AG04449 (cell line): Measurements from ENCODE around the gene ERCC1.
A peak's percentile ranks its signal among the peaks of the same experiment; 100 is the strongest.

Source experiments
- CTCF ChIA-PET: fragments of 350-600 bp; formaldehyde crosslinking; extraction: SDS; loops from one replicate; lab custom pipeline; 2021; ENCODE audit warnings: antibody characterized with exemption; lab: Yijun Ruan, JAX
- POLR2A ChIA-PET: fragments of 400-600, 350-600 bp; formaldehyde crosslinking; extraction: SDS; loops from one replicate; lab custom pipeline; 2020; ENCODE audit warnings: antibody characterized with exemption, inconsistent platforms; lab: Yijun Ruan, JAX
- DNase-seq: peaks from one replicate; pipeline ENCODE4 v3.0.0-alpha.2; 2010; ENCODE audit warnings: low read depth, low spot score
- H3K4me3 ChIP-seq: 2 replicates; pipeline ENCODE4 v1.5.1; 2011; ENCODE audit warnings: low read depth, mild to moderate bottlenecking, control low read depth, low read length
- CTCF ChIP-seq: IDR thresholded peaks from one replicate; pipeline ENCODE4 v1.5.1; 2011; ENCODE audit warnings: mild to moderate bottlenecking, moderate library complexity, low read length, control low read depth, inconsistent platforms; ENCODE audit not compliant: insufficient read depth; ENCODE audit errors: missing control alignments

The ERCC1 gene

GRCh38 chr19:45446295-45446694 lies 22.6 kb upstream of the ERCC1 start:
- no peak overlapping the region for H3K4me3 ChIP-seq
- ChIA-PET POLR2A (interaction anchor here (1.3 kb wide), 1 partner anchor 10 kb away, joined by 3 read pairs; no protein-coding TSS in a partner anchor), CTCF (interaction anchor here (3.1 to 17.3 kb wide), 4 partner anchors 10 to 39 kb away, joined by 12 to 773 read pairs (median 118); partner anchors contain the start of gene FOSB)
- no peak for DNase-seq
- peak; percentile 21 for TF ChIP-seq CTCF

GRCh38 chr19:45445139-45445538 lies 21.4 kb upstream of the ERCC1 start:
- H3K4me3 ChIP-seq: no peak overlapping the region
- no peak for TF ChIP-seq CTCF
- ChIA-PET CTCF (interaction anchor here (0.9 to 17.3 kb wide), 5 partner anchors 11 to 51 kb away, joined by 3 to 773 read pairs (median 29); partner anchors contain the start of genes FOSB and RTN2), POLR2A (interaction anchor here (1.0 kb wide), 1 partner anchor 22 kb away, joined by 4 read pairs; the partner anchor contains the start of gene FOSB)
- DNase-seq: no peak

GRCh38 chr19:45444318-45445041 lies 20.8 kb upstream of the ERCC1 start:
- POLR2A ChIA-PET: interaction anchor here (1.0 kb wide), 1 partner anchor 23 kb away, joined by 4 read pairs; the partner anchor contains the start of gene FOSB
- DNase-seq: no peak
- H3K4me3 ChIP-seq: peak overlapping the region; percentile 40
- CTCF ChIA-PET: interaction anchor here (4.2 to 17.3 kb wide), 3 partner anchors 12 to 41 kb away, joined by 29 to 773 read pairs (median 206); partner anchors contain the start of gene FOSB
- no peak for TF ChIP-seq CTCF

- H3K4me3 ChIP-seq: peak overlapping the region; percentile 59
- DNase-seq: no peak
- TF ChIP-seq CTCF: no peak
- POLR2A ChIA-PET: interaction anchor here (1.0 kb wide), 1 partner anchor 12 kb away, joined by 3 read pairs; no protein-coding TSS in a partner anchor
- CTCF ChIA-PET: interaction anchor here (4.2 to 17.3 kb wide), 3 partner anchors 13 to 42 kb away, joined by 29 to 773 read pairs (median 206); partner anchors contain the start of gene FOSB
These were observed 20.0 kb upstream of the ERCC1 start for GRCh38 chr19:45443462-45444317.

GRCh38 chr19:45442778-45443461 lies 19.2 kb upstream of the ERCC1 start:
- DNase-seq: no peak
- CTCF ChIA-PET: interaction anchor here (15.0 to 17.3 kb wide), 2 partner anchors 30 to 42 kb away, joined by 206 to 773 read pairs; partner anchors contain the start of gene FOSB
- POLR2A ChIA-PET: interaction anchor here (1.0 kb wide), 1 partner anchor 13 kb away, joined by 3 read pairs; no protein-coding TSS in a partner anchor
- H3K4me3 ChIP-seq: peak overlapping the region; percentile 59
- no peak for TF ChIP-seq CTCF
